Astrocyte (in vitro differentiated cells and primary cell): ENCODE measurements around the gene PIBF1. TPM values are rescaled to one million over a fixed set of nuclear protein-coding genes. Genes with fewer than 3 reads are reported as not detected.
"Not testable (repeated sequence)": the region's sequence is repeated elsewhere in the genome, so short reads cannot be mapped to it uniquely, and the experiment has no call there.

ENCODE experiments used
- DNase-seq: peaks from one replicate; pipeline ENCODE4 v3.0.0-alpha.2; 2010; ENCODE audit warnings: low read depth
- FAIRE-seq: peaks from 2 replicates; lab custom pipeline; 2011; peaks lifted over from hg19 to GRCh38; lab: Jason Lieb, UNC
- H2AFZ ChIP-seq: 2 replicates; pipeline ENCODE4 v1.6.0; 2012; ENCODE audit warnings: low read depth, low read length, inconsistent platforms
- H3K27ac ChIP-seq: 2 replicates; pipeline ENCODE4 v1.5.1; 2011; ENCODE audit warnings: low read depth, low read length, inconsistent platforms
- H3K27me3 ChIP-seq: 2 replicates; pipeline ENCODE4 v1.6.0; 2011; ENCODE audit warnings: low read length, inconsistent platforms; ENCODE audit not compliant: insufficient read depth
- H3K36me3 ChIP-seq: 2 replicates; pipeline ENCODE4 v1.5.1; 2011; ENCODE audit warnings: low read length, inconsistent platforms; ENCODE audit not compliant: insufficient read depth
- H3K4me1 ChIP-seq: 2 replicates; pipeline ENCODE4 v1.5.1; 2011; ENCODE audit warnings: low read length, inconsistent platforms; ENCODE audit not compliant: insufficient read depth
- H3K4me2 ChIP-seq: 2 replicates; pipeline ENCODE4 v1.6.0; 2012; ENCODE audit warnings: low read length, inconsistent platforms
- H3K4me3 ChIP-seq: 2 replicates; pipeline ENCODE4 v1.5.1; 2011; ENCODE audit warnings: low read depth, mild to moderate bottlenecking, low read length, inconsistent platforms; ENCODE audit not compliant: insufficient read depth
- H3K79me2 ChIP-seq: 2 replicates; pipeline ENCODE4 v1.6.0; 2012; ENCODE audit warnings: mild to moderate bottlenecking, low read length, inconsistent platforms; ENCODE audit not compliant: insufficient read depth
- H3K9ac ChIP-seq: 2 replicates; pipeline ENCODE4 v1.6.0; 2012; ENCODE audit warnings: mild to moderate bottlenecking, low read length, inconsistent platforms
- H3K9me3 ChIP-seq: 2 replicates; pipeline ENCODE4 v1.5.1; 2012; ENCODE audit warnings: low read depth, mild to moderate bottlenecking, low read length, inconsistent platforms; ENCODE audit not compliant: insufficient read depth
- H4K20me1 ChIP-seq: 2 replicates; pipeline ENCODE4 v1.6.0; 2012; ENCODE audit warnings: low read length, inconsistent platforms; ENCODE audit not compliant: insufficient read depth
- H3K27ac Mint-ChIP-seq: one replicate; pipeline ENCODE4 v1.8.0; 2021; ENCODE audit warnings: mild to moderate bottlenecking, mixed read lengths; ENCODE audit not compliant: unreplicated experiment
- H3K27me3 Mint-ChIP-seq: one replicate; pipeline ENCODE4 v1.8.0; 2021; ENCODE audit warnings: low read depth, mixed read lengths; ENCODE audit not compliant: unreplicated experiment
- H3K36me3 Mint-ChIP-seq: one replicate; pipeline ENCODE4 v1.8.0; 2021; ENCODE audit warnings: low read depth, mixed read lengths; ENCODE audit not compliant: unreplicated experiment
- H3K4me1 Mint-ChIP-seq: one replicate; pipeline ENCODE4 v1.8.0; 2021; ENCODE audit warnings: low read depth, mixed read lengths; ENCODE audit not compliant: unreplicated experiment
- H3K4me3 Mint-ChIP-seq: one replicate; pipeline ENCODE4 v1.8.0; 2021; ENCODE audit warnings: mild to moderate bottlenecking, moderate library complexity, mixed read lengths; ENCODE audit not compliant: unreplicated experiment
- H3K9me3 Mint-ChIP-seq: one replicate; pipeline ENCODE4 v1.8.0; 2021; ENCODE audit warnings: mild to moderate bottlenecking, mixed read lengths; ENCODE audit not compliant: unreplicated experiment
- CTCF ChIP-seq: IDR thresholded peaks from 2 replicates; pipeline ENCODE4 v1.5.1; 2011; ENCODE audit warnings: low read depth, mild to moderate bottlenecking, inconsistent platforms, low read length, moderate library complexity; ENCODE audit not compliant: insufficient read depth
- EZH2 ChIP-seq: IDR thresholded peaks from 2 replicates; pipeline ENCODE4 v1.6.1; 2012; ENCODE audit warnings: mild to moderate bottlenecking, low read length, inconsistent platforms; ENCODE audit not compliant: insufficient read depth
- total RNA-seq: library from RNA; stranded (reverse); gene quantifications from 2 replicates; pipeline ENCODE4 v1.2.1, GENCODE V29; 2021

Gene PIBF1
- total RNA-seq, 1 donor from 2014 or later = 19.3 TPM

GRCh38 chr13:72891423-72891822 lies 109.5 kb downstream of the PIBF1 start:
- no peak overlapping the region for H3K4me3 ChIP-seq
- no peaks in the 10 kb centered on the region for H3K9me3 ChIP-seq
- no peak overlapping the region for H3K27ac ChIP-seq
- no peak overlapping the region for H3K4me2 ChIP-seq
- Mint-ChIP-seq H3K4me1 (no peaks in the 10 kb centered on the region), H3K36me3 (peaks cover 10% of the 10 kb centered on the region), H3K9me3 (peaks cover 3% of the 10 kb centered on the region), H3K27me3 (no peaks in the 10 kb centered on the region), H3K4me3 (no peak overlapping the region), H3K27ac (no peak overlapping the region)
- no peaks in the 10 kb centered on the region for H3K27me3 ChIP-seq
- peaks cover 6% of the 10 kb centered on the region for H3K36me3 ChIP-seq
- DNase-seq (no peak), FAIRE-seq (no peak)
- no peaks in the 10 kb centered on the region for H4K20me1 ChIP-seq
- no peak overlapping the region for H2AFZ ChIP-seq
- no peak overlapping the region for H3K9ac ChIP-seq
- H3K4me1 ChIP-seq = no peaks in the 10 kb centered on the region
- H3K79me2 ChIP-seq = no peaks in the 10 kb centered on the region
- TF ChIP-seq CTCF = no peak
- TF ChIP-seq EZH2 = no peak

- H3K9me3 Mint-ChIP-seq = peaks cover 7% of the 10 kb centered on the region
- no peak overlapping the region for H3K27ac Mint-ChIP-seq
- TF ChIP-seq CTCF = no peak
- TF ChIP-seq EZH2 = no peak
- Histone ChIP-seq H3K27ac (no peak overlapping the region), H3K4me3 (no peak overlapping the region), H3K4me2 (no peak overlapping the region), H3K79me2 (no peaks in the 10 kb centered on the region), H2AFZ (no peak overlapping the region), H3K9ac (no peak overlapping the region), H3K36me3 (peaks cover 6% of the 10 kb centered on the region), H4K20me1 (no peaks in the 10 kb centered on the region), H3K9me3 (no peaks in the 10 kb centered on the region), H3K27me3 (no peaks in the 10 kb centered on the region), H3K4me1 (no peaks in the 10 kb centered on the region)
- no peak overlapping the region for H3K4me3 Mint-ChIP-seq
- peaks cover 26% of the 10 kb centered on the region for H3K36me3 Mint-ChIP-seq
- no peaks in the 10 kb centered on the region for H3K27me3 Mint-ChIP-seq
- no peak for FAIRE-seq
- no peak for DNase-seq
- no peaks in the 10 kb centered on the region for H3K4me1 Mint-ChIP-seq
Observed at GRCh38 chr13:72896869-72897268, 114.9 kb downstream of the PIBF1 start.

GRCh38 chr13:72901546-72901945 lies 119.6 kb downstream of the PIBF1 start:
- not testable (repeated sequence) for DNase-seq, H3K4me3 ChIP-seq, H3K4me3 Mint-ChIP-seq, H3K27me3 ChIP-seq, H3K9me3 ChIP-seq, H3K4me1 ChIP-seq, H3K4me2 ChIP-seq, H3K27ac ChIP-seq, H3K4me1 Mint-ChIP-seq, H2AFZ ChIP-seq, H3K27me3 Mint-ChIP-seq, H3K27ac Mint-ChIP-seq, H3K9ac ChIP-seq, H3K9me3 Mint-ChIP-seq, H3K36me3 ChIP-seq, FAIRE-seq, H3K79me2 ChIP-seq, H4K20me1 ChIP-seq
- H3K36me3 Mint-ChIP-seq = peaks cover 15% of the 10 kb centered on the region
